H1 (cell line): ENCODE data around the gene ARHGEF7. TPM values are rescaled to one million over a fixed set of nuclear protein-coding genes. Genes with fewer than 3 reads are reported as not detected.

ENCODE experiments used
- CTCF ChIA-PET: fragments of 300-600 bp; sonication (Branson Sonifier 250); formaldehyde crosslinking; loops from one replicate; lab custom pipeline; 2021; ENCODE audit not compliant: partially characterized antibody; lab: Charles Lee
- POLR2A ChIA-PET: fragments of 300-600 bp; sonication (Branson Sonifier 250); formaldehyde crosslinking; loops from one replicate; lab custom pipeline; 2021; ENCODE audit warnings: inconsistent platforms; ENCODE audit not compliant: partially characterized antibody; lab: Charles Lee
- DNase-seq, 2 experiments: peaks; one replicate each; pipeline versions ENCODE4 v3.0.0 to v3.0.0-alpha.2; 2010 to 2022; ENCODE audit warnings: low spot score in 2 of 2, low read depth in 1 of 2, mixed read lengths in 1 of 2
- FAIRE-seq: peaks from 2 replicates; lab custom pipeline; 2011; peaks lifted over from hg19 to GRCh38; lab: Jason Lieb, UNC
- H2AFZ ChIP-seq: 2 replicates; pipeline ENCODE4 v1.8.1; 2012; ENCODE audit warnings: low read length, inconsistent platforms
- H2AK5ac ChIP-seq: 2 replicates; pipeline ENCODE4 v1.6.1; 2013; ENCODE audit warnings: low read depth, low read length
- H2BK120ac ChIP-seq: replicated peaks from 2 replicates; pipeline ENCODE3; 2013; ENCODE audit warnings: low read depth, low read length, inconsistent platforms
- H2BK12ac ChIP-seq: 2 replicates; pipeline ENCODE4 v1.6.1; 2013; ENCODE audit warnings: low read depth, low read length
- H2BK15ac ChIP-seq: 2 replicates; pipeline ENCODE4 v1.6.1; 2013; ENCODE audit warnings: low read length
- H2BK20ac ChIP-seq: 2 replicates; pipeline ENCODE4 v1.6.1; 2013; ENCODE audit warnings: low read length
- H2BK5ac ChIP-seq: 2 replicates; pipeline ENCODE4 v1.6.1; 2013; ENCODE audit warnings: low read depth, low read length
- H3K14ac ChIP-seq: 2 replicates; pipeline ENCODE4 v1.6.1; 2013; ENCODE audit warnings: inconsistent platforms; ENCODE audit not compliant: insufficient read length
- H3K18ac ChIP-seq: 2 replicates; pipeline ENCODE4 v1.6.1; 2013; ENCODE audit warnings: low read length; ENCODE audit errors: extremely low read depth
- H3K23ac ChIP-seq: 2 replicates; pipeline ENCODE4 v1.6.1; 2013; ENCODE audit warnings: inconsistent platforms; ENCODE audit not compliant: insufficient read length
- H3K23me2 ChIP-seq: 2 replicates; pipeline ENCODE4 v1.6.1; 2013; ENCODE audit warnings: low read depth, low read length
- H3K27ac ChIP-seq: 2 replicates; pipeline ENCODE4 v1.6.1; 2011; ENCODE audit warnings: low read depth, low read length, inconsistent platforms
- H3K27me3 ChIP-seq, 4 experiments: replicated peaks in 1 of 4; 1 replicate in 1 of 4; 2 replicates in 3 of 4; pipeline versions ENCODE4 v1.6.1 to v1.8.1; 2011 to 2013; ENCODE audit warnings: low read length in 3 of 4, mild to moderate bottlenecking in 3 of 4, inconsistent platforms in 2 of 4, mixed read lengths in 2 of 4, moderate library complexity in 1 of 4; ENCODE audit not compliant: control insufficient read depth in 3 of 4, insufficient read depth in 3 of 4; ENCODE audit errors: extremely low read depth in 1 of 4
- H3K36me3 ChIP-seq, 4 experiments: 2 replicates each; pipeline versions ENCODE4 v1.6.1 to v1.8.1; 2011 to 2013; ENCODE audit warnings: mild to moderate bottlenecking in 4 of 4, low read length in 3 of 4, moderate library complexity in 2 of 4, control low read depth in 1 of 4, inconsistent platforms in 1 of 4; ENCODE audit not compliant: insufficient read depth in 4 of 4, control insufficient read depth in 2 of 4
- H3K4ac ChIP-seq: replicated peaks from 2 replicates; pipeline ENCODE3; 2013; ENCODE audit warnings: low read length, low read depth, mixed read lengths, inconsistent platforms; ENCODE audit not compliant: insufficient read length
- H3K4me1 ChIP-seq, 4 experiments: replicated peaks in 1 of 4; 1 replicate in 1 of 4; 2 replicates in 3 of 4; pipeline versions ENCODE4 v1.6.1 to v1.8.1; 2011 to 2013; ENCODE audit warnings: low read length in 3 of 4, inconsistent platforms in 2 of 4, mixed read lengths in 1 of 4; ENCODE audit not compliant: insufficient read depth in 4 of 4, control insufficient read depth in 3 of 4
- H3K4me2 ChIP-seq, 2 experiments: 2 replicates each; pipeline versions ENCODE4 v1.6.1 to v1.8.1; 2011 to 2013; ENCODE audit warnings: low read depth in 2 of 2, low read length in 2 of 2, control low read depth in 1 of 2, inconsistent platforms in 1 of 2, mild to moderate bottlenecking in 1 of 2; ENCODE audit not compliant: insufficient read depth in 1 of 2
- H3K4me3 ChIP-seq, 4 experiments: fragments of 200-600, 300-600 bp in 1 of 4; sonication (generic), shearing (Covaris generic), sonication (Bioruptor Twin) in 1 of 4; 2 replicates each; pipeline versions ENCODE4 v1.5.1 to v1.8.1; 2011 to 2016; ENCODE audit warnings: low read length in 4 of 4, low read depth in 3 of 4, control low read depth in 2 of 4, inconsistent platforms in 2 of 4, mild to moderate bottlenecking in 2 of 4, mixed read lengths in 1 of 4, moderate library complexity in 1 of 4; ENCODE audit not compliant: insufficient read depth in 2 of 4; ENCODE audit errors: extremely low read depth in 1 of 4
- H3K56ac ChIP-seq: replicated peaks from 2 replicates; pipeline ENCODE3; 2013; ENCODE audit warnings: low read depth, mild to moderate bottlenecking, mixed read lengths, low read length, inconsistent platforms; ENCODE audit not compliant: insufficient read length
- H3K79me1 ChIP-seq: 2 replicates; pipeline ENCODE4 v1.6.1; 2013; ENCODE audit warnings: low read depth, low read length, control low read depth
- H3K79me2 ChIP-seq, 2 experiments: 2 replicates each; pipeline versions ENCODE4 v1.6.1 to v1.8.1; 2012 to 2013; ENCODE audit warnings: low read length in 2 of 2, mild to moderate bottlenecking in 2 of 2, inconsistent platforms in 1 of 2; ENCODE audit not compliant: insufficient read depth in 2 of 2, control insufficient read depth in 1 of 2
- H3K9ac ChIP-seq, 4 experiments: replicated peaks in 1 of 4; 1 replicate in 1 of 4; 2 replicates in 3 of 4; pipeline versions ENCODE4 v1.6.1 to v1.8.1; 2011 to 2013; ENCODE audit warnings: low read depth in 3 of 4, low read length in 3 of 4, control low read depth in 2 of 4, mild to moderate bottlenecking in 2 of 4, moderate library complexity in 2 of 4, inconsistent platforms in 1 of 4; ENCODE audit errors: extremely low read depth in 1 of 4
- H3K9me3 ChIP-seq, 2 experiments: 2 replicates each; pipeline versions ENCODE4 v1.6.1 to v1.8.1; 2012 to 2013; ENCODE audit warnings: mild to moderate bottlenecking in 2 of 2, moderate library complexity in 2 of 2, control low read depth in 1 of 2, inconsistent platforms in 1 of 2, low read depth in 1 of 2, low read length in 1 of 2, mixed read lengths in 1 of 2; ENCODE audit not compliant: insufficient read depth in 2 of 2
- H4K20me1 ChIP-seq, 2 experiments: replicated peaks in 1 of 2; 2 replicates each; pipeline versions ENCODE3 to v1.8.1; 2011 to 2013; ENCODE audit warnings: inconsistent platforms in 2 of 2, low read length in 2 of 2, mild to moderate bottlenecking in 1 of 2; ENCODE audit not compliant: insufficient read depth in 2 of 2, control insufficient read depth in 1 of 2
- H4K5ac ChIP-seq: 2 replicates; pipeline ENCODE4 v1.6.1; 2013; ENCODE audit warnings: low read length, low read depth, mixed read lengths, inconsistent platforms; ENCODE audit not compliant: insufficient read length
- H4K8ac ChIP-seq: 2 replicates; pipeline ENCODE4 v1.8.0; 2013; ENCODE audit warnings: mild to moderate bottlenecking, moderate library complexity, low read length, inconsistent platforms; ENCODE audit not compliant: insufficient read depth; ENCODE audit errors: extremely low read depth
- H4K91ac ChIP-seq: replicated peaks from 2 replicates; pipeline ENCODE3; 2013; ENCODE audit warnings: low read length, mixed read lengths, inconsistent platforms; ENCODE audit not compliant: insufficient read length
- ATF2 ChIP-seq: IDR thresholded peaks from 2 replicates; pipeline ENCODE4 v1.6.1; 2012; ENCODE audit warnings: low read length, inconsistent platforms
- ATF3 ChIP-seq: IDR thresholded peaks from 2 replicates; pipeline ENCODE4 v1.6.1; 2011; ENCODE audit warnings: low read depth, mild to moderate bottlenecking, low read length; ENCODE audit not compliant: insufficient read depth
- CHD1 ChIP-seq: IDR thresholded peaks from 2 replicates; pipeline ENCODE4 v1.6.1; 2012; ENCODE audit warnings: low read depth, low read length, improper control_type of control experiment
- CTBP2 ChIP-seq: IDR thresholded peaks from 2 replicates; pipeline ENCODE4 v1.7.0; 2011; ENCODE audit warnings: borderline replicate concordance, mild to moderate bottlenecking, moderate library complexity, mixed read lengths, low read length; ENCODE audit not compliant: insufficient read depth, insufficient read length
- POLR2A ChIP-seq, 2 experiments: IDR thresholded peaks; 1 replicate in 1 of 2; 2 replicates in 1 of 2; pipeline ENCODE4 v1.6.1; 2011; ENCODE audit warnings: low read depth in 2 of 2, low read length in 2 of 2, mild to moderate bottlenecking in 2 of 2; ENCODE audit errors: control extremely low read depth in 1 of 2
- POLR2AphosphoS5 ChIP-seq: IDR thresholded peaks from 2 replicates; pipeline ENCODE4 v1.6.1; 2011; ENCODE audit warnings: low read depth, low read length
- SIRT6 ChIP-seq: IDR thresholded peaks from one replicate; pipeline ENCODE4 v1.7.1; 2012; ENCODE audit warnings: low read length, inconsistent platforms
- SP2 ChIP-seq: IDR thresholded peaks from 2 replicates; pipeline ENCODE4 v1.6.1; 2012; ENCODE audit warnings: mild to moderate bottlenecking, low read length, inconsistent platforms
- TAF1 ChIP-seq: IDR thresholded peaks from 2 replicates; pipeline ENCODE4 v1.6.1; 2011; ENCODE audit warnings: mild to moderate bottlenecking, low read depth, low read length
- WGBS, 2 experiments: shearing (Covaris generic) in 1 of 2; methylation state at CpG; one replicate each; pipeline versions ENCODE4 v1.1.6 to v1.1.7; 2013 to 2015; ENCODE audit warnings: low lambda C conversion rate in 2 of 2, mixed read lengths in 2 of 2, inconsistent platforms in 1 of 2, low coverage in 1 of 2, missing lambda C conversion rate in 1 of 2; ENCODE audit not compliant: insufficient replicate concordance in 2 of 2, insufficient coverage in 1 of 2, insufficient read length in 1 of 2; ENCODE audit errors: extremely low coverage in 1 of 2, missing lambda C conversion rate in 1 of 2; 5-methylcytosine and 5-hydroxymethylcytosine counted together
- polyA plus RNA-seq, 7 experiments: library from polyadenylated mRNA; depleted of rRNA in 3 of 7; stranded (reverse) in 5 of 7; unstranded in 2 of 7; fragments of >200 nt in 5 of 7; fragments of 200-250 nt in 2 of 7; gene quantifications; 1 replicate in 5 of 7; 2 replicates in 1 of 7; 4 replicates in 1 of 7; pipeline versions ENCODE4 v1.2.1 to v1.2.3, GENCODE V29; 2011 to 2013; ENCODE audit warnings: missing spikeins in 2 of 7, mixed read lengths in 2 of 7
- total RNA-seq: library from RNA; stranded (reverse); fragmentation: NEBNext Ultra II Directional; extraction: Animal tissue kit (Norgen Biotek cat#: 25700); gene quantifications from 2 replicates; pipeline ENCODE4 v1.2.1, GENCODE V29; 2021
- TF ChIP-seq, protein P1 (sequence below): IDR thresholded peaks from 2 replicates; pipeline ENCODE4 v1.6.1; 2012; ENCODE audit warnings: inconsistent platforms

Gene ARHGEF7
- total and polyA plus RNA-seq, 2 of the 8 experiments (the other 6 are each of a cell fraction or from before 2014, with no cell fraction given), result 26.2 to 56.5 TPM

- FAIRE-seq, result no peak
- H4K20me1 ChIP-seq, result no peaks in the 10 kb centered on the region
- no peak overlapping the region for H2BK120ac ChIP-seq
- no peak overlapping the region for H3K56ac ChIP-seq
- no peak overlapping the region for H3K4me3 ChIP-seq
- H3K9ac ChIP-seq, result no peak overlapping the region
- H2BK20ac ChIP-seq, result no peak overlapping the region
- H3K23me2 ChIP-seq, result no peaks in the 10 kb centered on the region
- H2AFZ ChIP-seq, result no peak overlapping the region
- no peak overlapping the region for H3K23ac ChIP-seq
- H4K8ac ChIP-seq, result 0 out of 2 replicates have a peak overlapping the region, but pooled peaks have one; percentile 45
- no peak overlapping the region for H3K27ac ChIP-seq
- H3K9me3 ChIP-seq, result no peaks in the 10 kb centered on the region
- 84% methylated on average over 17 of the region's 17 CpGs; no CpG with 5 or more reads in 1 of the 2 experiments for WGBS, 2 experiments
- H2BK15ac ChIP-seq, result no peak overlapping the region
- H3K4me1 ChIP-seq, result no peaks in the 10 kb centered on the region; a peak in 2 of 7 replicates
- no peak overlapping the region for H3K14ac ChIP-seq
- TF ChIP-seq, protein P1, sequence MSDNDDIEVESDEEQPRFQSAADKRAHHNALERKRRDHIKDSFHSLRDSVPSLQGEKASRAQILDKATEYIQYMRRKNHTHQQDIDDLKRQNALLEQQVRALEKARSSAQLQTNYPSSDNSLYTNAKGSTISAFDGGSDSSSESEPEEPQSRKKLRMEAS, result no peak
- TF ChIP-seq CHD1, result no peak
- TF ChIP-seq ATF3, result no peak
- no peak for TF ChIP-seq TAF1
- TF ChIP-seq POLR2A (IDR thresholded peaks at IDR 0.05; ENCODE audit: control extremely low read depth in 1 of 2, low read depth in 2 of 2, low read length in 2 of 2), result no peak
- TF ChIP-seq SP2, result no peak
- TF ChIP-seq ATF2, result no peak
- TF ChIP-seq SIRT6, result no peak
- TF ChIP-seq CTBP2, result no peak
- TF ChIP-seq POLR2AphosphoS5, result no peak
- TF ChIP-seq, all 59 proteins: peak for 0
- Histone ChIP-seq H3K4ac (no peak overlapping the region), H4K91ac (no peak overlapping the region), H4K5ac (no peak overlapping the region), H3K4me2 (no peak overlapping the region), H3K36me3 (no peaks in the 10 kb centered on the region), H3K79me2 (no peaks in the 10 kb centered on the region), H2AK5ac (no peak overlapping the region), H3K79me1 (no peaks in the 10 kb centered on the region), H2BK12ac (no peak overlapping the region), H3K18ac (no peak overlapping the region; the same call in 1 of the 2 replicates), H3K27me3 (no peaks in the 10 kb centered on the region), H2BK5ac (no peak overlapping the region)
- DNase-seq, result no peak
- CTCF ChIA-PET, result interaction anchor here (0.7 to 1.0 kb wide), 2 partner anchors 21 to 286 kb away, joined by 3 read pairs; no protein-coding TSS in a partner anchor
- POLR2A ChIA-PET, result no interaction called here
Observed at GRCh38 chr13:111323950-111324651, 209.0 kb downstream of the ARHGEF7 start.
